ENCODE data around the gene ZNF385A.

Gene ZNF385A

DNA sequence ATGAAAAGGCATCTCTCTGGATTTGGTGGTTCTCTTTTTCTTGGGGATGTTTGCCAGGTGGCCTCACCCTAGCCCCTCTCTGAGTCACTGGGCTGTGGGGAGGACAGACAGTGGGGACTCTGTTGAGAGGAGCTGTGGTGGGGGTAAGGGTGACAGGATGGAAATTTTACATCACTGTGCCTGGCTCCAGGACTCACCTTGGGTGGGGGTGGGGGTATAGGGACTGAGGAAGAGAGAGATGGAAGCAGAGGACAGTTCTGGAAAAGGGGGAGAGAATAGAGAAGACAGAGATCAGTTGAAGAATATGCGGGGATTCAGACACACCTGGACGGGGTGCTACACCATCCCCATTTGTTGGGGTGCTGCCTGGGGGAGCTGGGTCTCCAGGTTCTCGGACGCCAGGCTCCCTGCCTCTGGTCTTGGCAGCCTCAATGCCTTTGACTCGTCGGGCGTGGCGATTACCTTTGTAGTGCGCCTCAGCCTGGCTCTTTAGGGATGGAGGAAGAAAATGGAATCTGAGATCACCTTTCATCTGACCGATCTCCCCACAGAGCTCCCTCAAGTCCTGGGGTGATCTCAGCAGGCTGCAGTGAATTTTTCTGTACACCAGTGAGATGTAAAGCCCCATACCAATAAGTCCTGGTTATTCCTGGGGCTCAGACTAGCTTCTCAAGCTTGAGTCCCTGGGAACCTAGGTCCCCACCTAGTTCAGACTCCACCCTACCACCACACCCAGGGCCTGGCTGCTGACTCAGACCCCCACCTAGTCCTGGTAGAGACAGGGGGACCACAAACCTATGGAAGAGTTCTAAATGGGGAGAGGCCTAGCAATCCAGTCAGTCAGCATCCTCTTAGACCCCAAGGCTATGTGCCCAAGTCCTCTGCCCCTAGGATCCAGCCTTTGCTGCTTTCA lies 10.6 kb downstream of the ZNF385A start:
- no peak for DNase-seq

DNA sequence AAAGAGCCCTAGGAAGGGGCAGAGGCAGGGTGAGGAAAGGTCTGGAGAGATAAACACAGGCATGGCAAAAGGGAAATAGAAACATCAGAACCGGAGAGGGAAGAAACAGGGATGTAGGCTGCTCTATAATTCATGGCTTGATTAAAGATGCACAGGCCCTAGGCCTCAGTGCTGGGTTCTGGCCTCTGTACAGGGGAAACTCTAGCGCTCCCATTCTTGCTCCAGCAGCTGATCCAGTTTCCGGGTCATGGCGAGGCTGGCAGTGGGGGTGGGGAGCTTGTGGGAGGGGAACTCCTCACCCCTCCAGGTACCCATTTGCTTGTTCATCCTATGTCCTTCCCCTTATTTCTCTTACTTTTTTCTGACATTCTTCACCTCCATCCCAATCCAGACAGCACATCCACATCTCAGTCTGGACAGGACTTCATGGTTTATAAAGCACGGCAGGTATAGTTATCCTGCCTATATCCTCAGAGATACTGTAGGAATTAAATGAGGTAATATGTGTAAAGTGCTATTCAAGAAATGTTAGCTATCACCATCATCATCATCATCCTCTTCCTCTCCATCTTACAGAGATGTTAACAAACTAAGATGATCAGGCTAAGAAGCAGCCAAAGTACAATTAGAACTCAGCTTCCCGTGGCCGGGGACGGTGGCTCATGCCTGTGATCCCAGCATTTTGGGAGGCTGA lies 12.3 kb downstream of the ZNF385A start:
- no peak for DNase-seq

DNA sequence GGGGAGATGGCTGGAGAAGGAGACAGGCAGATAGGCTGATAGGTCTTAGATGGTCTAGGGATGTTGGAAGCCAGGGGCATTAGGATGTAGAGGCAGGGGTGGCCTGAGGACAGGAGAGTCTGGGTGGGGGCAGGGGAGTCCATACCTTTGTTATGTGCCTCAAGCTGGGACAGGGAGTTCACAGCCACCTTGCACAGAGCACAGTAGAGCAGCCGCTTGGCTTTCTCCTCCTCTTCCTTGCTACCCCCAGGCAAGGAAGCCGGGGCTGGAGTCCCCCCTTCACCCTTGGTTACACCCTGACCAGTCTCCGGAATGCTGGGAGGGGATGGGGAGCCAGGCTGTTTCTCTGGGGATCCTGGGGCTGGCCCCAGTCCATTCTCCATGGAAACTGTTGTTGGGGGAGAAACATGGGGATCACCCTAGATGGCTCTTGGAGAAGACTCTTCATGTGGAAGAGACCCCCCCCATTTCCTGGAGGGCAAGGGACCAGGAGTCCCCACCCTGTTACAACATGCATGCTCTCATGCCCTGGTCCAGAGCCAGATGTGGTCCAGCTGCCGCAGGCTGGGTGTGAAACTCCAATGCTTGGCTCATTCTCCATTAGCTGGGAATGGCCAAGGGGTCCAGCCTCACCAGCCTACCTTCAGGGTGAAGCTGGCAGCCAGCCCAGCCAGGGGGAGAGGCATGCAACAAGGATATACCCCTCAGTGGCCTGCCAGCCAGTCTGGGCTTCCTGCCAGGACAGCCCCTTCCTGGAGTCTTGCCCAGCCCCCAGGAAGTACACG lies 13.0 kb downstream of the ZNF385A start:
- no peak for DNase-seq

DNA sequence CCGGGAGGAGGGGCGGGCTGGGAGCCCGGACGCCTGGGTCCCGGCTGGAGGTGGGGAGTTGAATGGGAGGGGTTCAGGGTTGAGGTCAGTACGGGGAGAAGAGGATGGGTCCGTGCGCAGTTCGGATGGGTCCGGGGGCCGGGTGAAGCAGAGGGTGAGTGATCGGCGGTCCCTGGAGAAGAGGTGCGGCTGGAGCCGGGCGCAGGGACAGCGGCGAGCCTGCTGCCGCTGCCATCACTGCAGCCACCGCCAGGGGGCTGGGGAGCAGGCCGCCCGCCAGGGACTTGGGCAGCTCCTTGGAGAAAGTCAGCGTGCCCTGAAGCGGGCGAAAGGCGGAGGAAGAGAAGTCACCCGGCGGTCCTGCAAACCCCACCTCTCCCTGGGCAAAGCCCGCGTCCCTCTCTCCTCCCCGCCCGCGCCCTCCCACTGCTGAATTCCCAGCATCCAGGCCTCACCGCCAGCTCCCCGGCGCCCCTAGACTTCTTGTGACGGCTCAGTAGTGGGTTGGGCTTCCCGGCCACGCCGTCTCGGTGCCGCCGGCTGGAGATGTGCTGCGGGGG lies 14.3 kb downstream of the ZNF385A start:
- peak; percentile 59 to 69 for DNase-seq

DNA sequence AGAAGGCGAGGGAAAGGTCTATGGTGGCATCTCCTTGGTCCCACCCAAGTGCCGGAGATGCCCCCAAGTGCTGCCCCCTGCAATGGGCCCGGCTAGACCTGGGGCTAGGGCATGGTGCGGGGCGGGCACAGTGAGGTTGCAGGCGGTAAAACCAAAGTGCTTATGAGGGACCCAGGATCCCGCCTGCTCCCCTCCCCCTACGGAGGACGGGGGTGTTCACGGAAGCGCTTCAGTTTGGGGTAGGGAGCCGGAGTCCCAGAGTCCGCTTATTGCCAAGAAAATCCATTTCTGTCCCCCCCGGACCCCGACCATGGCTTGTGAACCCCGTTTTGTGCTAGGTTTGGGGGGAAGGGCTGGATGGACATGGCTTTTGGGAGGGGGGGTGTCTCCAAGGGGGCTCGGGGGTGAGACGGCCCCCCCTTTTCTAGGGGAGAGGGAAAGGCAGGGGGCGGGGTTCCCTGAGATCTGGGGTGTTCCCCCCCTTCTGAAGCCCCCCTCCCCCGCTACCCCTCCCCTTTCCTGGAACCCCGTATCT lies 14.9 kb downstream of the ZNF385A start:
- DNase-seq: no peak

DNA sequence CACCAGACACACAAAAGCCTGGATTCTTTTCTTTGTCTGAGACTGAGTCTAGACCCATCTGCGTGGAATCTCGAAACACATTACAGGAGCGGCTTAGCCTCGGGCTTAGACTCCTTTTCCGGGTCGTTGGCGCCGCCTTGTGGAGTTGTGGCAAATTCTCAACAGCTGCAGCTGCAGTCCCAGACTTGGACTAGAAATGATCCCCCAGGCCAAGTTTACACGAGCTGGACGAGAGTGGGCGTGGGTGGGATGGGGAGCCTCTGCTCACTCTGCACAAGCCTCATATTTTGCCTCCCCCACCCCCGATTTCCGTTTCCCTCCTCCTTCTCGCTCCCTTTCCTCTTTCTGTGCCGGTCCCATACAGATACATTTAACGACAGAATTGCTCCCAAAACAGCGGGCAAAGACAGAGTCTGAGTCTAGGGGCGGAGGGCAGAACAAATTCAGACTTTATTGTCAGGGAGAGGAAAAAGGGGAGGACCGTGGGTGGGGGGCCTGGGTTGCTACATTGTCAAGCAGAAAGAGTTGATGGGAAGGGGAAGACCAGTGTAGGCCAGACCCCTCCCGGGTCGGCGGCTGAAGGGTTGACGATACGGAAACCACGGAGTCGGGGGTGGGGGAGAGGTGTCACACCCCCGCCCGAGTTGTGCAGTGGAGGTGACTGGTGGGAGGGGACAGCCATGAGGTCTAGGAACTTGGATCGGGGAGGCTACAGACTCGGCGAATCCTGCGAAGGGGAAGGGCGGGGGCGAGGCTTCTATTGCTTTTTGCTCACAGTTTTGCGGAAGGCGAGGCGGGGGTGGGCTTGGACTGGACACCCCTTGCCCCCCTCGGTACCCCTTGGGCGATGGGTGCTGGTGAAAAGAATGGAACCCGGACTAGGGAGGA lies 15.6 kb downstream of the ZNF385A start:
- DNase-seq: peak; percentile 94 to 95

DNA sequence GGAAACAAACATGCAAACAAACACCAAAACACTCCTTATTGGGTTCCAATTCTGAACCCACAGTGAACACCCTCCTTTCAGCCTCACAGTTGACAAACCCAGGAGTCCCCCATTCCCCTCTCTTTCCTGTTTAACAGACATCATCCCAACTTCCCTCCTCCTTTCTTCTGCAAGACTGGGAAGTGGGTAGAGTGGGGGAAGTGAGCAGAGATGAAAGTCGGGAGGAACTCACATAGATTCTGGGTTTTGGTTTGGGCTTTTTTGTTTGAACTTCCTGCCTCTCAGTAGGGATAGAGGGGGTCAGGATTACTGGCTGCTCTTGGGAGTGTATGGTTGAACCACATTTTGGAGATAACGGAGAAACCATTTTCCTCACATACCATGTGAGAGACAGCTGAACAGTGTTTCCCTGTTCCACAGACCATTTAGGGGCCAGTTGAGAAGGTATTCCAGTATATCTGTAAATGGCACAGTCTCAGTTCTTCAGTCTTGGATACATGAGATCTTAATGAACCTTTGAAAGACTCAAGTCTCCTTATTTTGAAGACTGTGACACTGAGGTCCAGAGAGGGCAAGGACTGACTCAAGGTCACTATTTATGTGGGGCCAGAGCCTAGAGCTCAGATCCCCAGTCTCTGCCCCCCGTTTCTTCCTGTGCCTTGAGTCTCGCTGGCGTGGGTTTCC lies 16.4 kb downstream of the ZNF385A start:
- no peak for DNase-seq

DNA sequence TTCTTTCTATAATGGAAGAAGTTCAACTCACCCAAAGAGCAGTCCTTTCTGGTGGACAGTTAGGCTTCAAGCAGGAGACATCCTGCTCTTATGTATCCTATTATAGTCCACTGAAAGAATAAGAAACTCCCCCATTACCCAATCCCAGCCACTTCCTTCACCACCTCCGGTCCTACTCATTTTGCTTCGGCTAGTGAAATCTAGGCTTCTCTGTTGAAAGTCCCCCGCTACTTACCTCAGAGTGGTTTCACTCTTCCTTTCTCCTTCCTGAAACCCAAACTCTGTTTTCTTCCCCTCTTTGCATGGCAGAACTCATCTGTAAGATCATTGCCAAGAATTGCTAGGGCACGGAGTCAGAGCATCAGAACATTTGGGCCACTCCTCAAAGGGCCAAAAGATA lies 20.1 kb downstream of the ZNF385A start, which contains the start of gene GPR84:
TSS of gene GPR84 (minus strand) at position 74 of the 400 bp plus-strand sequence. CDS start 635 bp downstream, outside the sequence.
- peak in 1 of 2 experiments; percentile 43 for DNase-seq

DNA sequence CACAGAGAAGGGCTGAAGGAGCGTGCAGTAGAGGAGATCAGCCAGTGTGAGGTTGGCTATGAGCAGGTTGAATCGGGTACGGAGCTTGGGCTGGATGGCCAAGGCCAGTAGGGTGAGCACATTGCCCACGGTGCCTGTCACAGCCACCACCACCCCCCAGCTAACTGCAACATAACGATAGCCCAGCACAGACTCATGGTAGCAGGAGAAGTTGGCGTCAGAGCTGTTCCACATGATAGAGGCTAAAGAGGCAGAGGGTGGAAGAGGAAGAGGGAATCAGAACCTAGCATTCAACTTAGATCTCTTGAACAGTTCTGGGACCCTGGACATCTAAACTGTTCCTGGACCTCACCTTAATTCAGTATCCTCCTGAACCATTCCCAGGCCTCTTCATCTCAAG lies 20.9 kb downstream of the ZNF385A start:
- no peak for DNase-seq

DNA sequence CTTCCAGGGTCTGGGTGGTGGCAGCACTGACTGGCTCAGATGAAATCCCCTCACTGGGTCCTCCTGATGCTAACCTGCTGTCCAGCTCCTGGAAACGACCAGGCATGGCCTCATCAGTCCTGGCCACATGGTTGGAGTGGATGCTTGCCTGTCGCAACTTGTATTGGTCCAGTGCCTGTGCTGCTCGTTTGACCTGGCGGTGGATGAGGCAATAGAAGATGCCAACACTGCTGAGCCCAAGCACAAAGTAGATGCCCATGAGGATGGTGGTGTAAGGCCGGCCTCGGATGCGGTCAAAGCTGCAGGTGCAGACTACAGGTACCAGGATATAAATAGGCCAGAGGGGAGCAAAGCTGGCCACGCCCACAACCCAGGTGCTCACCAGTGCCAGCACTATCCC lies 21.5 kb downstream of the ZNF385A start:
- no peak for DNase-seq

DNA sequence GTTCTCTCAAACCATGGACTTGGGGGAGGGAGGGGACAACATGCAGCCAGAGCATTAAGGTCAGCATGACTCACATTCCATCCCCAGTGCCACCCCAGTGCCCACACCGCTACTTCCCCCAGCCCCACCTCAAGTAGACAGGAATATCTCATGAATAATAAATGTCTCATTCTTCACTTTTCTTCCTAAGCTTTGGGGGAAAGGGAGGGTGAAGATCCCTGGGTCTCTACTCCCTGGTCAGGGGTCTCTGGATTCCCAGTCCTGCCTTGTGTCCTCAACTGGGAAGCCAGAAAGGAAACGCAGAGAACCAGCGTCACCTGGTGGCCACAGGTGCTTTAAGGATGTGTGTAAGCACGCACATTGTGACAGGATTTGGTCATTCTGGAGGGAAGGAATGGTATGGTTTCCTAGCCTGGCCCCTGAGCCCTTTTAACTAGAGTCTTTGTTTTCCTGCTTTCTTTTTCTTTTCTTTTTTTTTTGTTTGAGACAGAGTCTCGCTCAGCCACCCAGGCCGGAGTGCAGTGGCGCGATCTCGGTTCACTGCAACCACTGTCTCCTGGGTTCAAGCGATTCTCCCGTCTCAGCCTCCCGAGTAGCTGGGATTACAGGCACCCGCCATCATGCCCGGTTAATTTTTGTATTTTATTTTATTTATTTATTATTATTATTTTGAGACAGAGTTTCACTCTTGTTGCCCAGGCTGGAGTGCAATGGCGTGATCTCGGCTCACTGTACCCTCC lies 23.6 kb downstream of the ZNF385A start:
- peak; percentile 72 to 78 for DNase-seq

DNA sequence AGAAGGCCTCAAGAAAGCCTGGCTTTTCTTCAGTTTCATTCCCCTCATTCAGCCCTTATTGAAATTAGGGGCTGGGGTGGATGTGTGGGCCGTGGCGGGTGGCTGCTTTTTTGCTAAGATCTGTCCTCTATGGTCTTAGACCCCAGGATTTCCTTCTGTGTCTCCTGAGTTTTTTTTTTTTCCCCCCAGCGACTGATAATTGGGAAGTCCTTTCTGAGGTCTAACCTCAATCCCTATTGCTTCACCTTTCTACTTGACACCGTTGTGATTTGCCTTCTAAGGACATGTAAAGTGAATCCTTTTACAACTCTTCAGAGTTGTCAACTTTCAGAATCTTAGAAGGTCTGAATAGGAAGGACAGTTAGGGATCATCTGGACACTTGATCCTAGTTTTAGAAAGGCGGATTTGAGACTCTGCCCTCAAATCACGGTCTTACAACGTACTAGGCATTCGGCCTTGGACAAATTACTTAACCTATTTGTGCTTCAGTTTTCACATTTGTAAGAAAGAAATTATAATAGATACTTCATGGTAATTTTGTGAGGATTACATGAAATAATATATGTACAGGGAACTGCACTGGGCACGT lies 24.7 kb downstream of the ZNF385A start:
- no peak for DNase-seq

DNA sequence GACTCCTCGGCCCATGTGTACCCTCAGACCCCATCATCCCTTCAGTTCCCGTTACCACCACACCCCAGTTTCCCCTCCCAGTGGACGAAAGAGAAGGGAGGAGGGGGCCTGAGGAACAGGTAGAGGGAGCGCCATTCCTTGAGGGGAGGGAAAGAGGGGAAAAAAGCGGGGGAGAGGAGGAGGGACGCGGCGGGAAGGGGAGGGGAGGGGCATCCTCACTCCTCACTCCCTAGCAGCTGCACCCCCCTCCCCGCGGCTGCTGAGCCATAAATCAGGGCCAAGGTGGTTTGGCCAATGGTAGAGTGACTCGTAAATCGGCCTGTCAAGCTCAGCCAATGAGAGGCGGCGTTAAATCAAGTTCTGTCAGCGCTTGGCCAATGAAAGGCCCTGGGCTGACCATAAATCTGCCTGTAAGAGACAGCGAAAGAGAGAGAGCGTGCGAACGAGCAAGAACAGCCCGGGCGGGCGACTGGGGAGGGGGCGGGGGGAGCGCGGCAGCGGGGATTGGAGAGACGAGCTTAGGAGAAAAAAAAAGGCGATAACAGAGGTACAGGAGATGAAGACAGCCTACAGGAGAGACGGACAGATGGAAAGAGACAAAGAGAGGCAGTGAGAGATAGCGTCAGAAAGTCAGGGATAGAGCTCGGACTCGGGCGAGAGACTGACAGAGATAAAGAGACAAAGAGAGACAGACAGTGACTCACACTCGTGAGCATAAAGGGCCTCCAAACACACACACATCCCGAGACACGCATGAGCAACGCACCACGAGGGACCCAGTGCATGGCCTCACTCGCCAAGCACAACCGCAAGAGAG lies 25.4 kb downstream of the ZNF385A start:
- peak; percentile 91 for DNase-seq

DNA sequence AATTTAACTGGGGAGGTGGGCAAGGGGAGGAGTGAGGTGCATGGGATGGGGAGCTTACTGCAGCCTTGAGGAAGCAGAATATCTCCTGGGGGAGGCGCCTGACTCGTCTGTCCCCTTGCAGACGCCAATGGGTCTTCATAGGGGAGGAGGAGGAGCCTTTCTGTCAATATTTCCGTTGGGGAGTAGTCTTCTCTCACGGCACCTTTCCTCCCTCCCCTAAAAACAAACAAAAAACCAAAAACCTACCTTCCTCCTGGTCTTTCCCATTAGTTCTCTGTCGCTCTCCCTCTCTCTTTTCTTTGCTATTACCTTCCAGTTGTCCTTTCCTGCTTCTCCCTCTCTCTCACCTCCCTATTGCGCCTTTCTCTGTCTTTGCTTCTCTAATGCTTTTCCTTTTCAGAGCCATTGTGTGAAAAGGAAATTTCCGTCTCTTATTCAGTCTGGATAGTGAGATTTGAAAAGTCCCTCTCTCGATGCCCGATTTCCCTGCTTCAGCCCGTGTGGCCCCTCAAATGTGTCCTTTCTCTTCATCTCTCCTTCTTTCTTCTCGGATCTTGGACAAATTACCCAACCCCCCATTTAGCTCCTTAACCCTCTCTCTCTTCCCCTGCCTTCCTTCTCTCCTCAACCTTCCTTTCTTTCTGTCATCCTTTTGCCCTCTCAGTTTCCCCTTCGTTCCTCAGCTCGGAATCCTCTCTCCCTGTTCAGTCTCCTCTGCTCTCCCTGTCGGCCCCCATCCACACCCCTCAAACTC lies 26.2 kb downstream of the ZNF385A start:
- peak in 1 of 2 experiments; percentile 47 for DNase-seq

DNA sequence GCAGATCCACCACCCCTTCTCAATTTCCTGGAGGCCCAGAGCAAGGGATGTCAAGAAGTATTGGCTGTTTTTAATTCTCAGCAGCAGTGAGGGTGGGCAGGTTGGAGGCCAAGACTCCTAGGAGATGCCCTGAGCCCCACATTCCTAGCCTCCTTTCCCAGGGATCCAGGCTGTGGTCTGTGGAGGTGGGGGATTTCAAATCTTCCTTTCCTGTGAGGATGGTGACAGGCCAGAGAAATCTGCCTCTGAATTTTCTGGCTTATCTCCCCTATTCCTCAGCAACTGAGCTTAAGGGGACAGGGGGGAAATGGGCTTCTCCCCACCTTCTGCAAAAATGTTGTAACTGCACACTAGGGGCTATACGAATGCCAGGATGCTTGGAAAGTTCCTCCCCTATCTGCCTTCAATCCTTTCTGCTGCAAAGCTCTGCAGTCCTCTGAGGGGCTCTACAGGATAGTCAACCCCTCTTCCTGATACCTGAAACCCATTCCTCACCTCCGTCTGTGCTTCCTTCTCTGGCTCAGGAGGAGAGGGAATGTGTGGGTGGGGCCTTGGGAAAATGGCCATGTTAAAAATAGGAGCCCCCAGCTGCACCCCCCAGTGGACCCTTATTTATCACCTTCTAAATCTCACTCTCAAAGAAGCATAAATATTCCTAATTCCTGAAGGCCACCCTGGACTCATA lies 26.9 kb downstream of the ZNF385A start:
- no peak for DNase-seq

DNA sequence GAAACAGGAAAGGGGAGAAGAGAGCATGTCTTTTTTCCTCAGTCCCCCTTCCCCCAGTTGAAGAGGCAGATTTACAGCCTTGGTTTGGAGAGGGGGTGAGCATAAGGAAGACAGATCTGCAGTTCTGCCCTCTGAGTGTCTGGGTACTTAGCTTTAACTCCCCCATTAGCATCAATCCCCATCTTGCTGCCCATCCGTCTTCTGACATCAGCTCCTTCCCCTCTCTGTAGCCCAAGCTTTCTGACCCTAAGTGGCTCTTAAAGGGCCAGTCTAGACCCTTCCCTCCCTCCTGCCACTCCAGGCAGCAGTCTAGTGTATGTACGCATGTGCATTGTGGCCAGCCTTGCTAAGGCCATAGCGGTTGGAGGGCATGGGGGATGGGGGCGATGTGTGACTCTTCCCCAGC lies 27.6 kb downstream of the ZNF385A start:
- DNase-seq: no peak

DNA sequence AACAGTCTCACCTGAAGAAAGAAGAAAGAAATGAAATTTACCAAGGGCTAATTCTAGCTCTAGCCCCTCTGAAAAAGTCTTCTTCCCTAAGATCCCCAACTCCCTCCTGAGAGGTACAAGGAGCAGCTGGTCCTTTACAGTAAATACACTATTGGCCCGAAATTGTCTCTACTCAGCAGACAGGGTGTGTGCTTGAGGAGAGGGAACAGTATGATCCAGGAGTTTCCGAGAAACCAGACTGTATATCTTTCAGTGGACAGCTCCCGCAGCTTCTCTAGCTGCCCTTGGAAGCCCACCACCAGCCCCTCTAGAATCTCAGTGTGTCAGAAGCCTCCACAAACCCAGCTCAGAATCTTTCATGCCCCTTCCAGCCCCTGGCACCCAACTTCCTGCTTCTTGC lies 28.3 kb downstream of the ZNF385A start:
- no peak for DNase-seq
